Medulla oblongata (tissue), 1 donor: ENCODE data around the gene DYSF.

Experiments
- DNase-seq: peaks from one replicate; pipeline ENCODE4 v3.0.0-alpha.2; 2015; ENCODE audit errors: extremely low spot score

Gene DYSF

GRCh38 chr2:71725836-71726235 is 272.5 kb downstream of the DYSF start:
- DNase-seq, result no peak

GRCh38 chr2:71727562-71727961 is 274.2 kb downstream of the DYSF start:
- no peak for DNase-seq

- DNase-seq, result no peak
Measured at GRCh38 chr2:71728036-71728435, 274.7 kb downstream of the DYSF start.

DNA sequence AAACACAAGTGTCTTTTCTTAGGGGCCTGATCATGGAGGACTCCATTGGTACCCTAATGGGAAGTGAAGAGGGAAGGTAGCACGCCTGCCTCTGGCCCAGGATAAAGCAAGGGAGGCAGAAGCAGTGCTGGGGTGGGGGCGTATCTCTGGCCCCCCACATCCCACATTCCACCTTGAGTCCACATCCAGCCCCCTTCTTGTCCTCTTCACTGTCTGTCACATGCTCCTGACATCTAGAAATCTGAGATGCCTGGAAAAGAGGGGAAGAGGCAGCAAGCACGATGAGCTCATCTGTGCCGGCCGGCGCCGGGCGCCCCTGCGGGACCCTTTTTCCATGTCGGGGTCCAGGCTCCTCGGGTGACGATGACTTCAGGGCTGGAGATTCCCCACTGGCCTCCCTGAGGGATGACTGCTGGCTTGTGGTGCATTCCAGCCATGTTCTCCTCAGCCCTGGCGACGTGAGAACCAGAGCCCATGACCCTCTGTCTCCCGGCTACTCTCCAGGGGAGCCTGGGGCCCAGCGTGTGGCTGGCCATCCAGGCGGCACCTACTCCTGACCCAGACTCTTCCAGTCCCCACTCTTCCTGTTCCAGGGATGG is 277.5 kb downstream of the DYSF start:
- no peak for DNase-seq

DNA sequence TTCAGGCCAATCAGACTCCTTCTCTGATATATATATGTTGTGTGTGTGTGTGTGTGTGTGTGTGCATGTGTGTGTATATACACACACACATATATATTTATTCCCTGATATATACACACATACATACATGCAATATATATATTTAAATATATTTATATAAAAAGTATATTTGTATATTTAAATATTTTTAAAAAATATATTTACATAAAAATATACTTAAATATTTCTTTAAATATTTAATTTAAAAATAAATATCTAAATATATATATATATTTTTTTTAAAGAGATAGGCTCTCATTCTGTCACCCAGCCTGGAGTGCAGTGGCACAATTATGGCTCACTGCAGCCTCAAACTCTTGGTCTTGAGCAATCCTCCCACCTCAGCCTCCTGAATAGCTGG is 281.3 kb downstream of the DYSF start:
- no peak for DNase-seq

GRCh38 chr2:71735676-71736075 is 282.3 kb downstream of the DYSF start:
- no peak for DNase-seq
